GM23338 (cell line): ENCODE results near the gene KDM6B. TPM values are rescaled to one million over a fixed set of nuclear protein-coding genes. Genes with fewer than 3 reads are reported as not detected.
A peak's percentile ranks its signal among the peaks of the same experiment; 100 is the strongest.

Experiments
- ATAC-seq: fragments of 200-7000 bp; cut with Tn5 transposase; 3 replicates; pipeline ENCODE4 v1.9.1; 2020
- DNase-seq: peaks from one replicate; pipeline ENCODE4 v3.0.0-alpha.2; 2015; ENCODE audit warnings: low spot score
- H2AFZ ChIP-seq: fragments of 200-600 bp; sonication (generic); 2 replicates; pipeline ENCODE4 v1.8.0; 2016; ENCODE audit warnings: antibody characterized with exemption, mild to moderate bottlenecking, moderate library complexity
- H3F3A ChIP-seq: fragments of 200-600 bp; sonication (generic); replicated peaks from 2 replicates; pipeline ENCODE4 v1.8.0; 2017; ENCODE audit warnings: antibody characterized with exemption, mixed run types, low read depth
- H3K27ac ChIP-seq: fragments of 200-600 bp; sonication (generic); 2 replicates; pipeline ENCODE4 v1.6.1; 2016; ENCODE audit warnings: low read depth
- H3K27me3 ChIP-seq: fragments of 200-600 bp; sonication (generic); 2 replicates; pipeline ENCODE4 v1.8.0; 2016; ENCODE audit warnings: mild to moderate bottlenecking, mixed run types, moderate library complexity; ENCODE audit not compliant: insufficient read depth
- H3K36me3 ChIP-seq: fragments of 200-600 bp; sonication (generic); 2 replicates; pipeline ENCODE4 v1.8.0; 2016; ENCODE audit warnings: mild to moderate bottlenecking; ENCODE audit not compliant: insufficient read depth
- H3K4me1 ChIP-seq: fragments of 200-600 bp; sonication (generic); 2 replicates; pipeline ENCODE4 v1.8.0; 2016; ENCODE audit warnings: mild to moderate bottlenecking, moderate library complexity; ENCODE audit not compliant: insufficient read depth
- H3K4me2 ChIP-seq: fragments of 200-600 bp; sonication (generic); 2 replicates; pipeline ENCODE4 v1.7.1; 2017; ENCODE audit warnings: mixed run types
- H3K4me3 ChIP-seq: fragments of 200-600 bp; sonication (generic); 2 replicates; pipeline ENCODE4 v1.6.1; 2016; ENCODE audit warnings: mixed run types
- H3K79me2 ChIP-seq: fragments of 200-600 bp; sonication (generic); replicated peaks from 2 replicates; pipeline ENCODE4 v1.8.0; 2017; ENCODE audit warnings: mild to moderate bottlenecking; ENCODE audit not compliant: insufficient read depth
- H3K9me2 ChIP-seq: fragments of 200-600 bp; sonication (generic); 2 replicates; pipeline ENCODE4 v1.8.0; 2017; ENCODE audit not compliant: insufficient read depth
- H4K20me1 ChIP-seq: fragments of 200-600 bp; sonication (generic); replicated peaks from 2 replicates; pipeline ENCODE4 v1.8.0; 2017; ENCODE audit warnings: mild to moderate bottlenecking; ENCODE audit not compliant: insufficient read depth
- H3K27ac Mint-ChIP-seq: 2 replicates; pipeline ENCODE4 v1.8.0; 2020; ENCODE audit warnings: inconsistent platforms, mild to moderate bottlenecking, moderate library complexity, mixed read lengths
- H3K27me3 Mint-ChIP-seq: 3 replicates; pipeline ENCODE4 v1.8.0; 2022; ENCODE audit warnings: low read depth, mild to moderate bottlenecking, moderate library complexity, mixed read lengths, inconsistent platforms; ENCODE audit not compliant: insufficient read depth, poor library complexity
- H3K36me3 Mint-ChIP-seq: 3 replicates; pipeline ENCODE4 v1.8.0; 2021; ENCODE audit warnings: low read depth, mild to moderate bottlenecking, inconsistent platforms, moderate library complexity, mixed read lengths
- H3K4me1 Mint-ChIP-seq: 3 replicates; pipeline ENCODE4 v1.8.0; 2020; ENCODE audit warnings: mild to moderate bottlenecking, inconsistent platforms, mixed read lengths
- H3K4me3 Mint-ChIP-seq: 3 replicates; pipeline ENCODE4 v1.8.0; 2021; ENCODE audit warnings: moderate library complexity, mild to moderate bottlenecking, inconsistent platforms, mixed read lengths
- H3K9me3 Mint-ChIP-seq: 3 replicates; pipeline ENCODE4 v1.8.0; 2020; ENCODE audit warnings: moderate library complexity, mild to moderate bottlenecking, inconsistent platforms, mixed read lengths
- CTCF ChIP-seq, 2 experiments: fragments of 200-600 bp in 1 of 2; sonication (generic) in 1 of 2; conservative IDR thresholded peaks; 2 replicates each; pipeline versions ENCODE4 v1.5.1 to v1.6.1; 2016 to 2017; ENCODE audit warnings: antibody characterized with exemption in 2 of 2, low read depth in 2 of 2, mild to moderate bottlenecking in 2 of 2, moderate library complexity in 1 of 2
- EZH2 ChIP-seq: fragments of 200-600 bp; sonication (generic); IDR thresholded peaks from one replicate; pipeline ENCODE4 v1.8.0; 2017; ENCODE audit warnings: antibody characterized with exemption, mild to moderate bottlenecking, low read depth; ENCODE audit not compliant: unreplicated experiment
- POLR2AphosphoS5 ChIP-seq: IDR thresholded peaks from 2 replicates; pipeline ENCODE4 v1.6.1; 2016; ENCODE audit warnings: antibody characterized with exemption, low read depth
- ZNF114 ChIP-seq: fragments of 250-450 bp; sonication (Bioruptor Pico); IDR thresholded peaks from 2 replicates; pipeline ENCODE4 v1.5.0; 2020; ENCODE audit warnings: mild to moderate bottlenecking, moderate library complexity
- ZNF331 ChIP-seq: fragments of 250-450 bp; sonication (Bioruptor Pico); IDR thresholded peaks from 2 replicates; pipeline ENCODE4 v1.5.0; 2020; ENCODE audit warnings: low read depth, mild to moderate bottlenecking, moderate library complexity
- ZNF462 ChIP-seq: fragments of 250-450 bp; sonication (Bioruptor Pico); IDR thresholded peaks from 2 replicates; pipeline ENCODE4 v1.5.0; 2020; ENCODE audit warnings: mild to moderate bottlenecking, moderate library complexity
- polyA plus RNA-seq: library from polyadenylated mRNA; unstranded; fragments of >200 nt; fragmentation: Nextera tagmentation; extraction: Ambion mirVana; gene quantifications from 2 replicates; pipeline ENCODE4 v1.2.1, GENCODE V29; 2016
- total RNA-seq: library from RNA; depleted of rRNA; stranded (reverse); fragments of >200 nt; shearing (Covaris generic); gene quantifications from 2 replicates; pipeline ENCODE4 v1.2.3, GENCODE V29; 2014

The KDM6B gene
- total and polyA plus RNA-seq, 2 experiments from 2014 or later = 1.1 to 1.4 TPM

- no peaks in the 10 kb centered on the region; the same call in 2 of the 3 replicates for H3K36me3 Mint-ChIP-seq
- no peak overlapping the region for H3K27ac Mint-ChIP-seq
These were observed 16.9 kb downstream of the KDM6B start for GRCh38 chr17:7850701-7851437.

GRCh38 chr17:7851438-7852261, 17.6 kb downstream of the KDM6B start:
- peak overlapping the region; percentile 90 for H3K4me2 ChIP-seq
- TF ChIP-seq EZH2 (peak; percentile 57), CTCF (conservative IDR thresholded peaks at IDR 0.05; ENCODE audit: low read depth in 2 of 2) (peak; percentile 63 to 97), POLR2AphosphoS5 (peak; percentile 87), ZNF462 (CRISPR knock-in tag) (no peak), ZNF331 (CRISPR knock-in tag) (no peak)

More at GRCh38 chr17:7850701-7851437, 16.9 kb downstream of the KDM6B start:
- Mint-ChIP-seq H3K27me3 (peaks cover 28% of the 10 kb centered on the region), H3K4me1 (peaks cover 27% of the 10 kb centered on the region), H3K4me3 (peak overlapping the region; percentile 82), H3K9me3 (no peaks in the 10 kb centered on the region; the same call in 2 of the 3 replicates)
- H3K4me2 ChIP-seq = peak overlapping the region; percentile 90
- no peaks in the 10 kb centered on the region for H3K9me2 ChIP-seq
- no peaks in the 10 kb centered on the region; the same call in 1 of the 2 replicates for H4K20me1 ChIP-seq
- H3K4me1 ChIP-seq = peaks cover 28% of the 10 kb centered on the region
- ATAC-seq (no peak), DNase-seq (no peak)
- H3K27me3 ChIP-seq = peaks cover 86% of the 10 kb centered on the region
- H3K36me3 ChIP-seq = no peaks in the 10 kb centered on the region; the same call in 1 of the 2 replicates
- peak overlapping the region; percentile 97 for H2AFZ ChIP-seq
- TF ChIP-seq EZH2 (peak; percentile 16), ZNF114 (CRISPR knock-in tag) (no peak)
- H3K79me2 ChIP-seq = no peaks in the 10 kb centered on the region
- H3F3A ChIP-seq = 0 out of 2 replicates have a peak, but pooled peaks cover 11% of the 10 kb centered on the region
- no peak overlapping the region for H3K27ac ChIP-seq
- peak overlapping the region; percentile 80 for H3K4me3 ChIP-seq

More at GRCh38 chr17:7851438-7852261, 17.6 kb downstream of the KDM6B start:
- ATAC-seq (peak; percentile 57), DNase-seq (peak; percentile 96)
- Histone ChIP-seq H3K4me1 (peaks cover 36% of the 10 kb centered on the region), H3K36me3 (no peaks in the 10 kb centered on the region; the same call in 1 of the 2 replicates), H3K27ac (no peak overlapping the region), H2AFZ (peak overlapping the region; percentile 97), H3K27me3 (peaks cover 86% of the 10 kb centered on the region), H4K20me1 (no peaks in the 10 kb centered on the region; the same call in 1 of the 2 replicates), H3K4me3 (peak overlapping the region; percentile 80), H3K9me2 (no peaks in the 10 kb centered on the region), H3F3A (peaks cover 17% of the 10 kb centered on the region; the same call in 1 of the 2 replicates), H3K79me2 (no peaks in the 10 kb centered on the region)
- Mint-ChIP-seq H3K4me1 (peaks cover 27% of the 10 kb centered on the region), H3K27ac (no peak overlapping the region), H3K36me3 (no peaks in the 10 kb centered on the region; the same call in 2 of the 3 replicates), H3K27me3 (peaks cover 28% of the 10 kb centered on the region), H3K9me3 (no peaks in the 10 kb centered on the region; the same call in 2 of the 3 replicates), H3K4me3 (peak overlapping the region; percentile 82)
